Osteocyte (in vitro differentiated cells): ENCODE measurements around the gene ZFYVE21. TPM values are rescaled to one million over a fixed set of nuclear protein-coding genes. Genes with fewer than 3 reads are reported as not detected.

Source experiments
- DNase-seq: peaks from one replicate; pipeline ENCODE4 v3.0.0; 2021; ENCODE audit warnings: mixed read lengths; ENCODE audit not compliant: unreplicated experiment; ENCODE audit errors: extremely low spot score
- H3K27ac Mint-ChIP-seq: one replicate; pipeline ENCODE4 v1.8.0; 2021; ENCODE audit warnings: mild to moderate bottlenecking, mixed read lengths; ENCODE audit not compliant: unreplicated experiment
- H3K27me3 Mint-ChIP-seq: one replicate; pipeline ENCODE4 v1.8.0; 2021; ENCODE audit warnings: mixed read lengths; ENCODE audit not compliant: unreplicated experiment
- H3K36me3 Mint-ChIP-seq: one replicate; pipeline ENCODE4 v1.8.0; 2021; ENCODE audit warnings: mixed read lengths; ENCODE audit not compliant: unreplicated experiment
- H3K4me1 Mint-ChIP-seq: one replicate; pipeline ENCODE4 v1.8.0; 2021; ENCODE audit warnings: mixed read lengths; ENCODE audit not compliant: unreplicated experiment
- H3K4me3 Mint-ChIP-seq: one replicate; pipeline ENCODE4 v1.8.0; 2021; ENCODE audit warnings: mild to moderate bottlenecking, moderate library complexity, mixed read lengths; ENCODE audit not compliant: unreplicated experiment
- H3K9me3 Mint-ChIP-seq: one replicate; pipeline ENCODE4 v1.8.0; 2021; ENCODE audit warnings: mixed read lengths; ENCODE audit not compliant: unreplicated experiment
- total RNA-seq: library from RNA; stranded (reverse); gene quantifications from 2 replicates; pipeline ENCODE4 v1.2.1, GENCODE V29; 2021
- TF ChIP-seq, protein P1 (sequence below): fragments of 200-600 bp; sonication (generic); IDR thresholded peaks from 2 replicates; pipeline ENCODE4 v1.5.0; 2021; ENCODE audit warnings: antibody characterized with exemption, mild to moderate bottlenecking, moderate library complexity

ZFYVE21 gene
- total RNA-seq, 1 donor from 2014 or later: 52.9 TPM

DNA sequence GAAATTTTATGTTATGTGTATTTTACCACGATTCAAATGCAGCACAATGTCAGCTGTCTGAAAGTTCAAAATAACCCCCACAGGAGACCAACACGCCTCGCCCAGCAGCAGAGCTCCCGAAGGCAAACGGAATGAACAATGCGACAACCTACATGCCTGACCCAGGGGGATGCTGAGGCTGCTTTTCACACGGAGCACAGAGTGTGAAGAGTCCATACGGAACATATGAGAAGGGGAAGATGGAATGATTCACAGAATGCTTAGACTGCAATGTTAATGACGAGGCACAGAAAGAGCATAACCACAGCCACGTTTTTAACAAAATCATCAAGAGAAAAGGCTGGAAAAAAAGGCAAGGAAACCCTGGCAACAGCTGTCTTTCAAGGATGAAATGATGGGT, 22.6 kb downstream of the ZFYVE21 start:
- no peak for DNase-seq
- no peaks in the 10 kb centered on the region for H3K9me3 Mint-ChIP-seq
- no peaks in the 10 kb centered on the region for H3K27me3 Mint-ChIP-seq
- H3K36me3 Mint-ChIP-seq: peaks cover 18% of the 10 kb centered on the region
- H3K27ac Mint-ChIP-seq: no peak overlapping the region
- H3K4me3 Mint-ChIP-seq: no peak overlapping the region
- peaks cover 8% of the 10 kb centered on the region for H3K4me1 Mint-ChIP-seq
- TF ChIP-seq, protein P1, sequence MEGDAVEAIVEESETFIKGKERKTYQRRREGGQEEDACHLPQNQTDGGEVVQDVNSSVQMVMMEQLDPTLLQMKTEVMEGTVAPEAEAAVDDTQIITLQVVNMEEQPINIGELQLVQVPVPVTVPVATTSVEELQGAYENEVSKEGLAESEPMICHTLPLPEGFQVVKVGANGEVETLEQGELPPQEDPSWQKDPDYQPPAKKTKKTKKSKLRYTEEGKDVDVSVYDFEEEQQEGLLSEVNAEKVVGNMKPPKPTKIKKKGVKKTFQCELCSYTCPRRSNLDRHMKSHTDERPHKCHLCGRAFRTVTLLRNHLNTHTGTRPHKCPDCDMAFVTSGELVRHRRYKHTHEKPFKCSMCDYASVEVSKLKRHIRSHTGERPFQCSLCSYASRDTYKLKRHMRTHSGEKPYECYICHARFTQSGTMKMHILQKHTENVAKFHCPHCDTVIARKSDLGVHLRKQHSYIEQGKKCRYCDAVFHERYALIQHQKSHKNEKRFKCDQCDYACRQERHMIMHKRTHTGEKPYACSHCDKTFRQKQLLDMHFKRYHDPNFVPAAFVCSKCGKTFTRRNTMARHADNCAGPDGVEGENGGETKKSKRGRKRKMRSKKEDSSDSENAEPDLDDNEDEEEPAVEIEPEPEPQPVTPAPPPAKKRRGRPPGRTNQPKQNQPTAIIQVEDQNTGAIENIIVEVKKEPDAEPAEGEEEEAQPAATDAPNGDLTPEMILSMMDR: no peak

DNA sequence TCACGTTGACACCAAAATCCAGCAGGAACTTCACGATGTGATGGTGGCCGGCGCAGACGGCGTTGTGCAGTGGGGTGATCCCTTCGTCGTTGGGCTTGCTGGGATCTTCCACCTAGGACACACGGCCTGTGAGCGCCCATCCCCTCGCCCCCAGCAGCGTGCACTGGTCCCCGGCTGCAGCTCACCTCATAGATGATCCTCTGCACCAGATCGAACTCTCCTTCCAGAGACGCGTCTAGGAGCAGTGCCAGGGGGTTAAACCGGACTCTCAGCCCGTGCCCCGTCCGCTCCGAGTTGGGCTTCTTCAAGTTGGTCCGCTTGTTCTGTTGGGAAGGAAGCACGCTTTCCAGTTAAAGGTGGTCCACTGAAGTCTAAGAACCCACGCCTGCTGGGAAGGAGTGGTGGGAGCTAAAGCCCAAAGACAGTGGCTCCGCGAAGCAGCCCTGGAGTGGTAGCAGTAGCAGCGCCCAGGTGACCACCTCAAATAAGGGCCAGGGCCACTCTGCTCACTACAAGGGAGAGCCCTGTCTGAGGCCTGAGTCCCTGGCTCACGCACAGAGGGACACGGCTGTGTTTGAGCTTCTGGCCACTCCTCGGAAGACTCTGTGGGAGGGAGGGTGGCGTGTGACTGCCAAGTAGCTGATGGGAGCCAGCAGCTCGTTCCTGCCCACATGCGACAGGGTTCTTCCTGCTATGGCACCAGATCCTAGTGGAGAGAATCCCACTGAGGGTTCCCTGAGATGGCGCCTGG, 23.3 kb downstream of the ZFYVE21 start:
- no peak for DNase-seq
- H3K27ac Mint-ChIP-seq: no peak overlapping the region
- H3K4me3 Mint-ChIP-seq: no peak overlapping the region

GRCh38 chr14:103739466-103739792, 23.8 kb downstream of the ZFYVE21 start:
- no peaks in the 10 kb centered on the region for H3K27me3 Mint-ChIP-seq
- H3K4me3 Mint-ChIP-seq: no peak overlapping the region
- DNase-seq: no peak
- no peaks in the 10 kb centered on the region for H3K9me3 Mint-ChIP-seq
- H3K4me1 Mint-ChIP-seq: peaks cover 7% of the 10 kb centered on the region
- TF ChIP-seq, protein P1: no peak
- H3K27ac Mint-ChIP-seq: no peak overlapping the region
- H3K36me3 Mint-ChIP-seq: peaks cover 12% of the 10 kb centered on the region

More for the DNA sequence above, 23.3 kb downstream of the ZFYVE21 start:
- H3K36me3 Mint-ChIP-seq: peaks cover 12% of the 10 kb centered on the region
- peaks cover 8% of the 10 kb centered on the region for H3K4me1 Mint-ChIP-seq
- H3K9me3 Mint-ChIP-seq: no peaks in the 10 kb centered on the region
- no peaks in the 10 kb centered on the region for H3K27me3 Mint-ChIP-seq
- TF ChIP-seq, protein P1: no peak

GRCh38 chr14:103739793-103740501, 24.3 kb downstream of the ZFYVE21 start:
- Mint-ChIP-seq H3K4me1 (peaks cover 6% of the 10 kb centered on the region), H3K27ac (no peak overlapping the region), H3K4me3 (no peak overlapping the region), H3K27me3 (no peaks in the 10 kb centered on the region), H3K36me3 (peaks cover 10% of the 10 kb centered on the region), H3K9me3 (no peaks in the 10 kb centered on the region)
- DNase-seq: no peak
- TF ChIP-seq, protein P1: no peak

- TF ChIP-seq, protein P1: no peak
- no peak for DNase-seq
- no peak overlapping the region for H3K4me3 Mint-ChIP-seq
- peaks cover 6% of the 10 kb centered on the region for H3K4me1 Mint-ChIP-seq
- H3K9me3 Mint-ChIP-seq: no peaks in the 10 kb centered on the region
- no peaks in the 10 kb centered on the region for H3K27me3 Mint-ChIP-seq
- peaks cover 10% of the 10 kb centered on the region for H3K36me3 Mint-ChIP-seq
- no peak overlapping the region for H3K27ac Mint-ChIP-seq
These were observed 25.5 kb downstream of the ZFYVE21 start for GRCh38 chr14:103740991-103741689.
